ENCODE data around the gene ZNF787.

GRCh38 chr19:56066152-56067023 is 54.7 kb downstream of the ZNF787 start:
- TF ChIP-seq SIN3A (IDR thresholded peaks at IDR 0.05; ENCODE audit: borderline replicate concordance, low read depth, low read length) (no peak), JUN (CRISPR knock-in tag; IDR thresholded peaks at IDR 0.05) (no peak), HDAC2 (CRISPR knock-in tag; IDR thresholded peaks at IDR 0.05) (no peak), HOXA7 (CRISPR knock-in tag; IDR thresholded peaks at IDR 0.05) (no peak), MYC (CRISPR knock-in tag; IDR thresholded peaks at IDR 0.05; ENCODE audit: borderline replicate concordance) (no peak)
- TF ChIP-seq, protein P1, sequence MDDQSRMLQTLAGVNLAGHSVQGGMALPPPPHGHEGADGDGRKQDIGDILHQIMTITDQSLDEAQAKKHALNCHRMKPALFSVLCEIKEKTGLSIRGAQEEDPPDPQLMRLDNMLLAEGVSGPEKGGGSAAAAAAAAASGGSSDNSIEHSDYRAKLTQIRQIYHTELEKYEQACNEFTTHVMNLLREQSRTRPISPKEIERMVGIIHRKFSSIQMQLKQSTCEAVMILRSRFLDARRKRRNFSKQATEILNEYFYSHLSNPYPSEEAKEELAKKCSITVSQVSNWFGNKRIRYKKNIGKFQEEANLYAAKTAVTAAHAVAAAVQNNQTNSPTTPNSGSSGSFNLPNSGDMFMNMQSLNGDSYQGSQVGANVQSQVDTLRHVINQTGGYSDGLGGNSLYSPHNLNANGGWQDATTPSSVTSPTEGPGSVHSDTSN (CRISPR knock-in tag; IDR thresholded peaks at IDR 0.05; ENCODE audit: borderline replicate concordance), result no peak

Measured in HepG2 (cell line).